Epithelial cell of esophagus (primary cell): ENCODE data around the gene SKP1.

Experiments used
- DNase-seq: peaks from one replicate; pipeline ENCODE4 v3.0.0; 2010; ENCODE audit warnings: low read depth
- H3K4me3 ChIP-seq: 2 replicates; pipeline ENCODE4 v1.5.1; 2011; ENCODE audit warnings: mild to moderate bottlenecking, low read length, control low read depth
- CTCF ChIP-seq: IDR thresholded peaks from 2 replicates; pipeline ENCODE4 v1.5.1; 2011; ENCODE audit warnings: low read depth, mild to moderate bottlenecking, low read length, control low read depth, inconsistent platforms; ENCODE audit not compliant: insufficient read depth; ENCODE audit errors: missing control alignments

SKP1 gene

DNA sequence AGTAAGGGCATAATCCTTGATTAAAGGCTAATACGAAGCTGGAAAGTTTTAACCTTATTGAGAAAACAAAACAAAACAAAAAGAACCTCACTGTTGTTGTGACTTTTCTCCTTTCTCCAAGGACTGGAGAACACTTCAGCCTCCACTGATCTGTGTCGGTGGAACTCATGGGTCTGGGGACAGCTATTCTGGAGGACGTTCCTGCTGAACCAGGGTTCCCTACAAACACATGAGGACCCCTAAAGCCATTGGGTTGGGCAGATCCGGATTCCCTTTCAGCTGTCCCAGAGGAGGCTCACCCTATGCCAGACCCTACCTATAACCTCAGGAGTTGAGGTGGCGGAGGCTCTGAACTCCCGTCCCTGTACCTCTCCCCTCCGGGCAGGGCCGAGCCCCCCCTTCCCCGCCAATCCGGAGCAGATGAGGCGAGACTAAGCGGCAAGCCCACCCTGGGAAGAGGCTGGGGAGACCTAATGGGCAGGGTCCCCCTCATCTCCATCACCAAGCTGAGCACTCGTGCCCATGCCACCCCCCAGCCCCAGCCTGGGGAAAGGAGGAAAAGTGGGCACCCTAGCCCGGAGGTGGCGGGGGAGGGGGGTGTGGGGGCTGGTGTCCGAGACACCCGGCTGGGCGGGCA, 63.9 kb downstream of the SKP1 start:
- no peak overlapping the region for H3K4me3 ChIP-seq
- no peak for DNase-seq
- no peak for TF ChIP-seq CTCF

- H3K4me3 ChIP-seq: no peak overlapping the region
- TF ChIP-seq CTCF: no peak
- DNase-seq: peak; percentile 54
Measured at GRCh38 chr5:134111741-134112647, 64.8 kb downstream of the SKP1 start.

- no peak for TF ChIP-seq CTCF
- DNase-seq: peak; percentile 83
- no peak overlapping the region for H3K4me3 ChIP-seq
Measured at GRCh38 chr5:134110382-134110781, 66.4 kb downstream of the SKP1 start.

- TF ChIP-seq CTCF: no peak
- no peak overlapping the region for H3K4me3 ChIP-seq
- DNase-seq: no peak
Measured at GRCh38 chr5:134107779-134108178, 69.0 kb downstream of the SKP1 start.

GRCh38 chr5:134106991-134107701, 69.6 kb downstream of the SKP1 start:
- no peak for TF ChIP-seq CTCF
- no peak for DNase-seq
- no peak overlapping the region for H3K4me3 ChIP-seq

DNA sequence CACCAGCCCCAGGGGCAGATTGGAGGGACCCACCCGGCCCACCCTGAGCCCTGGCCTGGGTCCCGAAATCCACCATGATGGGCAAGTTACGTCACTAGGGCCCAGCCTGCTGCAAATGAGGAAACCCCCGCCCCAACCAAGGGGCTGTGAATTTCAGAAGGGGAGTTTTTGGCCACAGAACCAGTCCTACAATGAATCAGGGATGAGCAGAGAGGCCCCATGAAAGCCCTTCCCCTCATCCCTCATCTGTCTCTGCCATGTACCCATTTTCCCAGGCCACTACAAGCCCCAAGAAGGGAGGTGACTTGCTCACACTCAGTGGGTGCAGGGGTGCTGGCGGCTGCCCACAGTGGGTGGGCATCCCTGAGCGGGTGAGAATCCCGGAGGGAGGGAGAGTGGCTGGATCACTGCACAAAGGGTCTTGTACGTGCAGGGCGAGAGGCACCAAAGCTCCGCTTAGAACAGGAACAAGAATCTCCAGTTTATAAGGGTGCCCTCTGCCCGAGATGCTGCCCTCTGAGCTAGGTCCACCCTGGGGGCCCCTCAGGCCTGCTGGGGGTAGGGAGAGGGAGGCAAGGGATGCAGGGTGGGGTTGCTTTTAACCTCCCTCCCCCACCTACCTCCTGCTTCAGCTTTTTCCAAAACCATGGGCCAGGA, 72.6 kb downstream of the SKP1 start:
- no peak for DNase-seq
- no peak overlapping the region for H3K4me3 ChIP-seq
- no peak for TF ChIP-seq CTCF
